ENCODE measurements around the gene ESYT3.

The ESYT3 gene, protein sequence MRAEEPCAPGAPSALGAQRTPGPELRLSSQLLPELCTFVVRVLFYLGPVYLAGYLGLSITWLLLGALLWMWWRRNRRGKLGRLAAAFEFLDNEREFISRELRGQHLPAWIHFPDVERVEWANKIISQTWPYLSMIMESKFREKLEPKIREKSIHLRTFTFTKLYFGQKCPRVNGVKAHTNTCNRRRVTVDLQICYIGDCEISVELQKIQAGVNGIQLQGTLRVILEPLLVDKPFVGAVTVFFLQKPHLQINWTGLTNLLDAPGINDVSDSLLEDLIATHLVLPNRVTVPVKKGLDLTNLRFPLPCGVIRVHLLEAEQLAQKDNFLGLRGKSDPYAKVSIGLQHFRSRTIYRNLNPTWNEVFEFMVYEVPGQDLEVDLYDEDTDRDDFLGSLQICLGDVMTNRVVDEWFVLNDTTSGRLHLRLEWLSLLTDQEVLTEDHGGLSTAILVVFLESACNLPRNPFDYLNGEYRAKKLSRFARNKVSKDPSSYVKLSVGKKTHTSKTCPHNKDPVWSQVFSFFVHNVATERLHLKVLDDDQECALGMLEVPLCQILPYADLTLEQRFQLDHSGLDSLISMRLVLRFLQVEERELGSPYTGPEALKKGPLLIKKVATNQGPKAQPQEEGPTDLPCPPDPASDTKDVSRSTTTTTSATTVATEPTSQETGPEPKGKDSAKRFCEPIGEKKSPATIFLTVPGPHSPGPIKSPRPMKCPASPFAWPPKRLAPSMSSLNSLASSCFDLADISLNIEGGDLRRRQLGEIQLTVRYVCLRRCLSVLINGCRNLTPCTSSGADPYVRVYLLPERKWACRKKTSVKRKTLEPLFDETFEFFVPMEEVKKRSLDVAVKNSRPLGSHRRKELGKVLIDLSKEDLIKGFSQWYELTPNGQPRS

GRCh38 chr3:138434276-138434874 is at the start of gene ESYT3:
Gene ESYT3 (plus strand): TSS chr3:138434616. CDS start chr3:138434799, 183 bp downstream.
- peak; percentile 79 for DNase-seq

- DNase-seq: no peak
These were observed 49.4 kb upstream of the ESYT3 start for GRCh38 chr3:138384976-138385375.

DNA sequence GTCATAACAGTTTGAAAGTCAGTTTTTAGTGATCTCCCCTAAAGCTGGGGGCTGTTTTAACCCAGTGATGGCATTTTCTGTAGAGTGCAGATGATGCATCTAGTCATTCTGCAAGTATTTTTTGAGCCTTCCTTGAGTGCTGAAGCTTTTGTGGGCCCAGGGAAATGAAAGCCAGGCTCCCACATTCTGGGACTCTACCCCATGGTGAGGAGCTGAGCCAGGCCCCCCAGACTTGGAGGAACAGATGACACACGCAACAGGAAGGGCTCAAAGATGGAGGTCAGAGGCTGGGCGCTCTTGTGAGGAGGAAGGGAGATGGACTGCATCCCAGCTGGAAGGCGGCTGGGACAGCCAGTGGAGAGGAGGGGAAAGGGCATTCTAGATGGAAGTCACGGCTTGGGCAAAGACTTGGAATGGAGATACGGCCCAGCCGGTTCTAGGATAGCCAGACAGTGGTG is 45.2 kb upstream of the ESYT3 start:
- peak; percentile 20 for DNase-seq

- no peak for DNase-seq
These were observed 44.4 kb upstream of the ESYT3 start for GRCh38 chr3:138389841-138390581.

DNA sequence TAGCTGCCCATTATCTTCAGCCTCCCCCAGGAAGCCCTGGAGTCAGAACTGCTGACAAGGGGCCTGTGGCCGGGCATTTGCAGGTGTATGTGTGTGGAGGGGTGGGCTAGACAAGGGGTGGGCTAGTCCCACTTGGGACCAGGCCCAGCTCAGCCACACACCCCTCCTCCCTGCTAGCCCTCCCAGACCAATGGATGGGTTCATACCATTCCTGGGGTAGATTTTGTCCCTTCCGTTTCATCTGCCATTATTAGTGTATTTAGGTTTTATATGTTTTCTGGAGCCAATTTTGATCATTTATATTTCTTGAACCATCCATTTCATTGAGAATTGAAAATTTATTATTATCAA is 43.9 kb upstream of the ESYT3 start:
- no peak for DNase-seq

- no peak for DNase-seq
These were observed 40.3 kb upstream of the ESYT3 start for GRCh38 chr3:138394156-138394555.

GRCh38 chr3:138394686-138395085 is 39.7 kb upstream of the ESYT3 start:
- no peak for DNase-seq

DNA sequence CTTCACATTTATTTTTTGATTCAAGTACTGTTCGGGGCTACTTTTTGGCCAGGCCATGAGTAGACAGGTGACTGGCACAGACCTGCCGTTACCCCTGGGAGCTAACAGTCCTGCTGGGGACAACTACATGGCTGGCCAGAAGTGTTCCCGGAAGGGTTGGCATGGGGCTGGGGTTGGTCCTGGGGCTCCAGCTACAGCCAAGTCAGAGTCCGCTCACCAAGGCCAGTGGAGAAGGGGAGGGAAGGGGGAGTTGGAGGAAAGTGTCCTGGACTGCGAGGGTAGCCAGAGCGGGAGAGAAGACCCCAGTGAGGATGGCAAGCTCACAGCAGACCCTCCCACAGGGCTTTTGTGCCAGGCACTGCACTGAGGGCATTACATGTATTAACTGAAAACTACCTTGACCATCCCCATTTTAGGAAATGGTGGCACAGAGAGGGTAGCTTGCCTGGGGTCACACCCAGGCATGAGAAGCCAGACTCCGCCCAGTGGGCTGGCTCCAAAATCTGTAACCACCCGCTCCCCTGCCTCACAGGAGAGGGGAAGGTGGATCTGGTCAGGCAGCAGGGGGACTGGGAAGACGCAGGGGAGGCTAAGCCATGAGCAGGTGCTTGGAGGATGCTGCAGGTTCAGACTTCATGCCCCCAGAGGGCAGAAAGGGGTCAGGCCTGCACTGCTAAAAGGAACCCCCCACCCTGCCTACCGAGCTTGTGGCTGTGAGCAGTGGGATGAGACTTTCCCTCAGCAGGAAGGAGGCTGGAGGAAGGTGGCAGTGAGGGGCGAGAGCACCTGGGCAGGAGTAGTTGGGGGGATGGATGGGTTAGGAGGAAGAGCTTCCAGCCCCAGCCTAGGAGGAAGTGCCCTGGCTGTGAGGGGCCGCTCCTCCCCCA is 38.3 kb upstream of the ESYT3 start:
- no peak for DNase-seq

GRCh38 chr3:138396752-138397410 is 37.5 kb upstream of the ESYT3 start:
- DNase-seq: no peak

GRCh38 chr3:138397983-138398382 is 36.4 kb upstream of the ESYT3 start:
- DNase-seq: no peak

DNA sequence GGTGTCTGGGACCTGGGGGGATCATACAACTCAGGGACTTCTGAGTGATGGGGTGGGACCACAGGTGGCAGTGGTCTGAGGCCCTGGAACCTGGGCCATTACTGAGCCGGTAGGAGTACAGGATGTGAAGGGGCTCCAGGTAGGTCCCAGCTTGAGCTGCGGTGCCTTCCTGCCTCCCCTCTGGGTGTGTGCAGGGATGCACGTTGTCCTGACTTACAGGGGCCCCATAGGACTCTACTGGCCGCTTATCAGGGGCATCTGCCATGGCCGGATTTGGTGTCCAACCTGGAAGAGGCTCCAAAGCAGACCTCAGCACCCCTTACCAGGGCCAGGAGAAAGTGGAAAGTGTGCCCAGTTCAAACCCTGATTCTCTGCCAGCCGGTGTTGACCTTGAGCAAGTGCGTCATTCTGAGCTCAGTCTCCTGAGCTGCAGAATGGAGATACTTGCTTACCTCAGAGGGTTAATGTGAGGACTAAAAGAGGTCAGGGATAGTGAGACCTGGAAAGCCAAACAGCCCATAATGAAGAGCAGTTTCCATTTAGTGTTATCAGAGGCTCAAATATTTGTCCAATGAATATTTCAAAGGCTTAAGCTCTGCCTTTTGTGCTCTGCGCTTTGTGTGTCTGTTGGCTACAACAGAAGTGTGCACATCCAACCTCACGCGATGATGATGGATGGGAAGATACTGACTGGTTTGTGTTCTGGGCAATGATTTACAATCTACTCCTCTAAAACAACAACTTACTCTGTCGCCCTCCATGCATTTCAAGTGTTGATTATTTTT is 35.4 kb upstream of the ESYT3 start:
- DNase-seq: no peak

DNA sequence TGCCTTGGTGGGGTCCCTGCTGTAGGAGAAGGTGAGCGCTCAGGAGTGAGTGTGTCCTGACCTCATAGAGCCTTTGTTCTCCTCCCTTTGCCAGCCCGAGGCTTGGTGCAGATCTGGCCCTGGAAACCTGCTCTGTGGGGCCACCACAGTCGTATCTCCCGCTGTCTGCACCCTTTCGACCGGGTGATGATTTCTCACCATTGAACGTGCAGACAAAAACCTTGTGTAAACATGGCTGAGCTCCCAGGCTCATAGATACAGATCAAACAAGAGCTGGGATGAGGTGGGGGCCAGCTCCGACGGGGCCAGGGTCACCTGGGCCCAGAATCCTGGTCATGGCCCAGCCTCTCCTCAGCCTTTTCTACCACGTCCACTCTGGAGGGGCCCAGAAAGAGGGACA is 34.6 kb upstream of the ESYT3 start:
- DNase-seq: no peak

- no peak for DNase-seq
These were observed 33.8 kb upstream of the ESYT3 start for GRCh38 chr3:138400651-138401070.

DNA sequence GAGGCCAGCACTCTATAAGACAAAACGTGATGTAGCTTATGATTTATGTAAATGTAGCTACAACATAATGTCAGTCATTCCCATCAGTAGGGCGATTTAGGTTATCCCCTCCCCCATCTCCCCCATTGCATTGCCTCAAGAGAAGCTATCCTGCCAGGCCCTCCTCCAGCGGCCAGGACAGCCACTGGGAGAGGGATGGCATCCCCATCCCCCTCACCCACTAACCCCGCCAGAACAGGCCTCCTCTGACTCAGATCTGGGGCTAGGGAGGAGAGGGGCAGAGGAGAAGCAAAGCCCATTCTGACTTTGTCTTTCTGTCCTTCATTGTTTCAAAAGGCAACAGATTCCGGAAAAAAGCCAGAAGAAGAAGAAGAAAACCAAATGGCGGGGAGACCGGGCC is 32.6 kb upstream of the ESYT3 start:
- DNase-seq: no peak

- no peak for DNase-seq
These were observed 30.3 kb upstream of the ESYT3 start for GRCh38 chr3:138404121-138404520.

DNA sequence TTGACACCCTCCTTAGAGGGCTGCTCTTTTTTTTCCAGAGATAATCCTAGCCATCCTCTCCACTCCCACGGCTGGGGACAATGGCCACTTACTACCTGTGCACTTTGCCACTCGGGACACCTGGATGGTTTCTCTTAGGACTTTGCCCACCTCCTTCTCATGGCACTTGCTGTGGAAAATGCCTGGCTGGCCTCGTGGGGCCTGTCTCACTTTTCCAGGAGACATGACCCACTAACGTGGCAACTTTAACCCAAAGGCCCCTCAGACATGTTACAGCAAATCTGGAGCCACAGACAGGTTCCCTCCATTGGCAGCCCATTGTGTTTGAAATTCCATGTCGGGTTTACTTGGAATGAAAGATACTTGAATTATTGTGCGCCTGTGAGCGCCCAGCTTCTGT is 29.4 kb upstream of the ESYT3 start:
- no peak for DNase-seq

DNA sequence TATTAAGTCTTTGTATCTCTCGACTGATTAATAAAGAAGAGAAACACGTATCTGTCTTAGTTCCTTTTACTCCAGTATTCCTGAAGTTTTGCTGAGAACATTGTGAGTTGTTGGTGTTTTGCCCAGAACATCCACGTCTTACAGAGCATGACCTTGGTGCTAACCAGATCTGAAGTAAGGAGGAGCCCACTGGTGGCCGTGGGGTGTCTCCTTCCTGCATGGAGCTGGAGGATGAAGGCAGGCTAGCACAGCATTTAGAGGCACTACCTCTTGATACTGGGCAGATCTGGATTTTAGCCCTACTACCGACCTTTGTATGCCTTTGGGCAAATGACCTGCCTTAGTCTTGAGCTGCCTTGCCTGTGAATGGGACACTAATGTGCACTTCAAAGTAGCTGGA is 28.9 kb upstream of the ESYT3 start:
- no peak for DNase-seq

GRCh38 chr3:138406606-138407005 is 27.8 kb upstream of the ESYT3 start:
- no peak for DNase-seq

DNA sequence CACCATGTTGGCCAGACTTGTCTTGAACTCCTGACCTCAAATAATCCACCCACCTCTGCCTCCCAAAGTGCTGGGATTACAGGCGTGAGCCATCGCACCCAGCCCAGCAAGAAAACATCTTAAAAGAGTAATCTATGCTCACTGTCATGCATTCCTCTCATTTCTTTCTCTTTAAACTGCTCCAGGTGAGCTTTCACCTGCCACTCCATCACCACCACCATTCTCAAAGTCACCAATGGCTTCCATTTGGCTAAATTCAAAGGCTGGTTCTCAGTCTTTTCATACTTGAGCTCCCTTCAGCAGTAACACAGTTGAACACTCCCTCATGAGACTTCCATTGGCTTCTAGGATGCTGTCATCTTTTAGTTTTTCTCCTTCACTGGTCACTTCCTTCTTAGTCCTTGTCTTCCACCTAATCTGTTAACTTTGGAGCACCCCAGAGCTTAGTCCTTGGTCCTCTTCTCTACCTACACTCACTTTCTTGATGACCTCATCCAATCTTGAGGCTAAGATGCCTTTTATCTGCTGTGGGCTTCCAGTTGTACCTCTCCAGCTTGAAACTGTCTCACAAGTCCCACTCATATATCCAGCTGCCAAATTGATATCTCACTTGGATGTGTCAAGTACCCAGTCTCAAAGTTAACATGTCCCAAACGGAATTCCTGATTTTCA is 27.0 kb upstream of the ESYT3 start:
- DNase-seq: no peak
